Activated CD4-positive, alpha-beta T cell treated with anti-CD3 and anti-CD28 coated beads, Interleukin-2, Interleukin-4, amounts not matched to agents 100 ng/mL and 50 ng/mL, durations not matched to agents 16 hours and 8 hours (primary cell): ENCODE measurements around the gene DOHH.
A peak's percentile ranks its signal among the peaks of the same experiment; 100 is the strongest.

Experiments
- DNase-seq: peaks from one replicate; pipeline ENCODE4 v3.0.0-alpha.2; 2020; ENCODE audit warnings: low spot score

Gene DOHH

GRCh38 chr19:3500429-3501101 lies at the start of gene DOHH:
Gene DOHH, minus strand, starts transcription at chr19:3500674. Its CDS starts 3,860 bp downstream, at chr19:3496814.
- DNase-seq, result peak; percentile 97

- no peak for DNase-seq
Measured at GRCh38 chr19:3549816-3550215, 49.3 kb upstream of the DOHH start.

GRCh38 chr19:3548606-3549005 lies 48.1 kb upstream of the DOHH start:
- DNase-seq, result no peak

GRCh38 chr19:3547767-3548282 lies 47.4 kb upstream of the DOHH start:
- no peak for DNase-seq

- peak; percentile 45 for DNase-seq
Measured at GRCh38 chr19:3547301-3547731, 46.8 kb upstream of the DOHH start.

GRCh38 chr19:3546119-3546518 lies 45.6 kb upstream of the DOHH start:
- DNase-seq, result no peak

GRCh38 chr19:3545669-3546034 lies 45.2 kb upstream of the DOHH start:
- no peak for DNase-seq

GRCh38 chr19:3544742-3545668 lies 44.5 kb upstream of the DOHH start:
- peak; percentile 79 for DNase-seq

- no peak for DNase-seq
Measured at GRCh38 chr19:3544058-3544376, 43.5 kb upstream of the DOHH start.

- no peak for DNase-seq
Measured at GRCh38 chr19:3543150-3544057, 42.9 kb upstream of the DOHH start.

GRCh38 chr19:3539756-3540118 lies 39.3 kb upstream of the DOHH start:
- DNase-seq, result no peak

GRCh38 chr19:3538965-3539755 lies 38.7 kb upstream of the DOHH start, which contains the start of gene TEKTIP1:
Gene TEKTIP1, plus strand, starts transcription at chr19:3539174. Its CDS starts 4 bp downstream, at chr19:3539178.
- DNase-seq, result no peak

GRCh38 chr19:3538258-3538929 lies 37.9 kb upstream of the DOHH start:
- no peak for DNase-seq

GRCh38 chr19:3537438-3538240 lies 37.2 kb upstream of the DOHH start:
- DNase-seq, result no peak

- no peak for DNase-seq
Measured at GRCh38 chr19:3537101-3537437, 36.6 kb upstream of the DOHH start.

GRCh38 chr19:3536429-3537100 lies 36.1 kb upstream of the DOHH start:
- DNase-seq, result no peak

- DNase-seq, result no peak
Measured at GRCh38 chr19:3535981-3536380, 35.5 kb upstream of the DOHH start.

GRCh38 chr19:3535563-3535965 lies 35.1 kb upstream of the DOHH start:
- no peak for DNase-seq

- no peak for DNase-seq
Measured at GRCh38 chr19:3535235-3535535, 34.7 kb upstream of the DOHH start.
